Neutrophil (primary cell): ENCODE results near the gene TERT.

Experiments
- H3K27ac ChIP-seq: fragments of 200-600 bp; sonication (generic); 2 replicates; pipeline ENCODE4 v1.5.1; 2016; ENCODE audit warnings: mild to moderate bottlenecking, moderate library complexity
- H3K27me3 ChIP-seq: fragments of 200-600 bp; sonication (generic); 2 replicates; pipeline ENCODE4 v1.6.0; 2016; ENCODE audit warnings: mild to moderate bottlenecking
- H3K36me3 ChIP-seq: fragments of 200-600 bp; sonication (generic); 2 replicates; pipeline ENCODE4 v1.5.1; 2017
- H3K4me1 ChIP-seq, 2 experiments: fragments of 200-600 bp in 1 of 2; sonication (generic) in 1 of 2; 1 replicate in 1 of 2; 2 replicates in 1 of 2; pipeline versions ENCODE4 v1.5.1 to v1.6.1; 2013 to 2016; ENCODE audit warnings: low read depth in 1 of 2, low read length in 1 of 2, mild to moderate bottlenecking in 1 of 2, moderate library complexity in 1 of 2; ENCODE audit not compliant: control insufficient read depth in 1 of 2, insufficient read depth in 1 of 2
- H3K4me3 ChIP-seq, 2 experiments: fragments of 200-600 bp in 1 of 2; sonication (generic) in 1 of 2; 1 replicate in 1 of 2; 2 replicates in 1 of 2; pipeline ENCODE4 v1.5.1; 2013 to 2016; ENCODE audit warnings: low read depth in 1 of 2, low read length in 1 of 2, mild to moderate bottlenecking in 1 of 2, moderate library complexity in 1 of 2
- H3K9me3 ChIP-seq: fragments of 200-600 bp; sonication (generic); 2 replicates; pipeline ENCODE4 v1.5.1; 2016
- TF ChIP-seq, protein P1 (sequence below): fragments of 200-600 bp; sonication (generic); IDR thresholded peaks from 2 replicates; pipeline ENCODE4 v1.5.1; 2016; ENCODE audit warnings: antibody characterized with exemption

Gene TERT

GRCh38 chr5:1227667-1228066, 67.2 kb downstream of the TERT start:
- Histone ChIP-seq H3K9me3 (no peaks in the 10 kb centered on the region), H3K36me3 (no peaks in the 10 kb centered on the region), H3K27me3 (peaks cover 13% of the 10 kb centered on the region), H3K4me1 (no peaks in the 10 kb centered on the region), H3K4me3 (no peak overlapping the region), H3K27ac (no peak overlapping the region)
- TF ChIP-seq, protein P1, sequence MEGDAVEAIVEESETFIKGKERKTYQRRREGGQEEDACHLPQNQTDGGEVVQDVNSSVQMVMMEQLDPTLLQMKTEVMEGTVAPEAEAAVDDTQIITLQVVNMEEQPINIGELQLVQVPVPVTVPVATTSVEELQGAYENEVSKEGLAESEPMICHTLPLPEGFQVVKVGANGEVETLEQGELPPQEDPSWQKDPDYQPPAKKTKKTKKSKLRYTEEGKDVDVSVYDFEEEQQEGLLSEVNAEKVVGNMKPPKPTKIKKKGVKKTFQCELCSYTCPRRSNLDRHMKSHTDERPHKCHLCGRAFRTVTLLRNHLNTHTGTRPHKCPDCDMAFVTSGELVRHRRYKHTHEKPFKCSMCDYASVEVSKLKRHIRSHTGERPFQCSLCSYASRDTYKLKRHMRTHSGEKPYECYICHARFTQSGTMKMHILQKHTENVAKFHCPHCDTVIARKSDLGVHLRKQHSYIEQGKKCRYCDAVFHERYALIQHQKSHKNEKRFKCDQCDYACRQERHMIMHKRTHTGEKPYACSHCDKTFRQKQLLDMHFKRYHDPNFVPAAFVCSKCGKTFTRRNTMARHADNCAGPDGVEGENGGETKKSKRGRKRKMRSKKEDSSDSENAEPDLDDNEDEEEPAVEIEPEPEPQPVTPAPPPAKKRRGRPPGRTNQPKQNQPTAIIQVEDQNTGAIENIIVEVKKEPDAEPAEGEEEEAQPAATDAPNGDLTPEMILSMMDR, result no peak

GRCh38 chr5:1226839-1227581, 67.9 kb downstream of the TERT start:
- TF ChIP-seq, protein P1, result no peak
- H3K9me3 ChIP-seq, result no peaks in the 10 kb centered on the region
- H3K27ac ChIP-seq, result no peak overlapping the region
- H3K4me1 ChIP-seq, result no peaks in the 10 kb centered on the region
- H3K4me3 ChIP-seq, result no peak overlapping the region
- H3K36me3 ChIP-seq, result no peaks in the 10 kb centered on the region
- peaks cover 13% of the 10 kb centered on the region for H3K27me3 ChIP-seq

DNA sequence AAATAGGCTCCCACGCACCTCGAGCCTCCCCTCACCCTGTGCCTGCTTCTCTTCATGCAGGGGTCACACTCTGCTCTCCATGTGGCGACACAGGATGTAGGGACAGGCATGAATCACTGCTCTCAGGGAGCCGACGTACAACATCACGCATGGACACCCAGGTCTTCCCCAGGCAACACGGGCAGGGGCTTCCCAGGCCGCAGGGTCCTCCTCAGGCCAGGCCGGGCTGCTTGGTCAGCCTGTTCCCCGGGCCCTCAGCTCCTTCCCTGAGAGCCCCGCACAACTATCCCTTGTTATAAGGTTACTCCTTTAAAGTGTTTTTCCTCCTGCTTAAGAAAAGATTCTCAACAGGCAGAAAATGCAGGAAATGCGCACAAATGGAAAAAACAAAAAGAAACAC, 68.6 kb downstream of the TERT start:
- Histone ChIP-seq H3K4me1 (no peaks in the 10 kb centered on the region), H3K9me3 (no peaks in the 10 kb centered on the region), H3K27ac (no peak overlapping the region), H3K36me3 (no peaks in the 10 kb centered on the region), H3K27me3 (peaks cover 13% of the 10 kb centered on the region), H3K4me3 (no peak overlapping the region)
- TF ChIP-seq, protein P1, result no peak

DNA sequence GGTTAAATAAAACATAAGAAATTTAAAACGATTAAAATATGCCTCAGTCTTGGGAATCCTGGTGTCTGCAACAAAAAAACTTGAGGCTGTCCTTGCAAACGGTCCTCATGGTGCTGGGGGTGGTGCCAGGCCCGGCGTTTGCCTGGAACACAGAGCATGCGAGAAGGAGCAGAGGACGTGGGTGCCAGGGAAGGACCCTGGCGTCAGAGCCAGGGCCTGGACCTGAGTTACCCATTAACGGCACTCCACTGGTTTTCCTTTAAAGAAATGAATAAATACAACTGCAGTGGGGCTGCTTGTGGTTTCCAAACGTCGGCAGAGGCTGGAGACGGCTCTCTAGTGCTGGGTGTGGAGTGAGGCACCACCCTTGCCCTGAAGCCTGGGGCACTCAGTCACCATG, 69.8 kb downstream of the TERT start, which contains the start of gene SLC6A18:
TSS of gene SLC6A18 (plus strand) at position 301 of the 400 bp plus-strand sequence. CDS start at position 398, 97 bp downstream.
- H3K9me3 ChIP-seq, result no peaks in the 10 kb centered on the region
- no peaks in the 10 kb centered on the region for H3K36me3 ChIP-seq
- no peak within 1 kb of the TSS for H3K4me3 ChIP-seq
- H3K4me1 ChIP-seq, result no peaks in the 10 kb centered on the region
- H3K27ac ChIP-seq, result no peak within 1 kb of the TSS
- H3K27me3 ChIP-seq, result peaks cover 13% of the 10 kb centered on the region
- TF ChIP-seq, protein P1, result no peak

GRCh38 chr5:1224631-1225030, 70.2 kb downstream of the TERT start:
- no peak overlapping the region for H3K4me3 ChIP-seq
- H3K4me1 ChIP-seq, result no peaks in the 10 kb centered on the region
- TF ChIP-seq, protein P1, result no peak
- H3K36me3 ChIP-seq, result no peaks in the 10 kb centered on the region
- H3K9me3 ChIP-seq, result no peaks in the 10 kb centered on the region
- H3K27me3 ChIP-seq, result peaks cover 13% of the 10 kb centered on the region
- H3K27ac ChIP-seq, result no peak overlapping the region
